GM19397 (cell line): ENCODE results near the gene OLFML1.

Experiments
- ATAC-seq: cut with Tn5 transposase; IDR thresholded peaks from one replicate; pipeline ENCODE4 v1.9.1; 2021; ENCODE audit warnings: mild to moderate bottlenecking, moderate library complexity; ENCODE audit not compliant: unreplicated experiment

Gene OLFML1

DNA sequence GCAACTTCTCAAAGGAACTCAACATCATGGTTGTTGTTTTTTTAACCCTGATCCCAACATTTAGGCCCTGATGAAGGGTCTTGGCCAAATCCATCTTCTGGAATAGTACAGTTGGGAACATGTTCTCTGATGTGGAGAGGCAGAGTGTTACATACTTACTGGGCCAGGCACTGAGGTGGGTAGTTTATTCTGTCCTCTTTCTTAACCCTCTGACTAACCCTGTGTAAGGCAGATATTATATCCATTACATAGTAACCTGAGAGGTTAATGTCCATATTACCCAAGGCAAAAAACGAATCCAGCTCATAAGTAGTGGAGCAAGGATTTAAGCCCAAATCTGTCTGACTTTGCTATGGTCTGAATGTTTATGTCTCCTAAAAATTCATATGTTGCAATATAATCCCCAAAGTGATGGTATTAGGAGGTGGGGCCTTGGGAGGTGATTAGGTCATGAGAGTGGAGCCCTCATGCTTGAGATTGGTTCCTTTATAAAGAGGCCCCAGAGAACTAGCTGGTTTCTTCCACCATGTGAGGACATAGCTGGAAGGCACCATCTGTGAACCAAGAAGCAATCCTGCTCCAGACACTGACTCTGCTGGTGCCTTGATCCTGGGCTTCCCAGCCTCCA is 44.8 kb downstream of the OLFML1 start:
- ATAC-seq: no peak

DNA sequence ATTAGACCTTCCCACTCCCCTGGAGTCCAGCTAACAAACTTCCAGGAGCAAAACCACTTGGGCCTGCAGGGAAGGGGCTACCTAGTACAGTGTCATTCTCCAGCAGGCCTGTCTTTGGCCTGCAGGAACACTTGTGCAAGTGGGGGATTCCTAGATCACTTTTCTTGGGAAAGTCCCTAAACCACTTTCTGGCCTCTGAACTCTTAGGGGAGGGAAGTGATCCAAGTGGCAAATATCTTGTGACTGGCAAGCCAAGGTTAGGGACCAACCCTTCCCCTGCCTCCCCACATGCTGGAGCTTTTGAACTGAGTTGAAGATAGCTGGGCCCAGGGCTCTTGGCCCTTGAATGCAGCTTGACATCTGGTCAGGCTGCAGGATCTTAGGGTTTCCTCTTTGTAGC is 45.7 kb downstream of the OLFML1 start:
- ATAC-seq: peak; percentile 37

DNA sequence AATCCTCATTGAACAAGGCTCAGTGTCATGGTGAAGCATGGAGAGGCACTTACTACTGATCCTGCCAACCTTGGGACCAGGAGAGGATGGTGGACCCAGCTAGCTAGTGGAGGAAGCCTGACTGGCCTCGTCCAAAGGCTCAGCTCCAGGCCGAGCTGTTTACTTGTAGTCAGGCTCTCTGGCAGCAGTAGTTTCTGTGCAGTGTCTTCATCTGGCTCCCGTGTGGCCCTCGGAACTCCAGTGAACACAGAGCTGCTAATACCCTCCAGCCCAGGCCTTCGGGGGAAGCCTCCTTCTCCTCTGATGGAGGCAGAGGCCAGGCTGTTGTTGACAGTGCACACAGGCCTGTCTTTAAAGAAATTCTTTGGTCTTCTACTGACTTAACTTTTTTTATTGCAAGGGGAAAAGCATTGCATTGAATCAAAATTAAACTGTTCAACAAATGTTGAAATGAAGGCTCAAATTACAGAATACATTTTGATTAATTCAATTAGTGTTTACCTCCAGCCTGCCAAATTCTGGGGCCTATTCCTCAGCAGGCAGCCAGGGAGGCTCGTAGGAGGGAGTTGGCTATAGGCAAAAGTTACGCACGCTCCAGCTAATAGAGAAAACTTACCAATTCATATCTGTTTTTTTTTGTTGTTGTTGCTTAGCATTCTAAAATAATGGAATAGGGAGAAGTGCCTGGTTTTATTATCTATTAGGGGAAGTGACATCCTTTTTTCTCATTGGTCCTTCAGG is 47.3 kb downstream of the OLFML1 start:
- no peak for ATAC-seq

DNA sequence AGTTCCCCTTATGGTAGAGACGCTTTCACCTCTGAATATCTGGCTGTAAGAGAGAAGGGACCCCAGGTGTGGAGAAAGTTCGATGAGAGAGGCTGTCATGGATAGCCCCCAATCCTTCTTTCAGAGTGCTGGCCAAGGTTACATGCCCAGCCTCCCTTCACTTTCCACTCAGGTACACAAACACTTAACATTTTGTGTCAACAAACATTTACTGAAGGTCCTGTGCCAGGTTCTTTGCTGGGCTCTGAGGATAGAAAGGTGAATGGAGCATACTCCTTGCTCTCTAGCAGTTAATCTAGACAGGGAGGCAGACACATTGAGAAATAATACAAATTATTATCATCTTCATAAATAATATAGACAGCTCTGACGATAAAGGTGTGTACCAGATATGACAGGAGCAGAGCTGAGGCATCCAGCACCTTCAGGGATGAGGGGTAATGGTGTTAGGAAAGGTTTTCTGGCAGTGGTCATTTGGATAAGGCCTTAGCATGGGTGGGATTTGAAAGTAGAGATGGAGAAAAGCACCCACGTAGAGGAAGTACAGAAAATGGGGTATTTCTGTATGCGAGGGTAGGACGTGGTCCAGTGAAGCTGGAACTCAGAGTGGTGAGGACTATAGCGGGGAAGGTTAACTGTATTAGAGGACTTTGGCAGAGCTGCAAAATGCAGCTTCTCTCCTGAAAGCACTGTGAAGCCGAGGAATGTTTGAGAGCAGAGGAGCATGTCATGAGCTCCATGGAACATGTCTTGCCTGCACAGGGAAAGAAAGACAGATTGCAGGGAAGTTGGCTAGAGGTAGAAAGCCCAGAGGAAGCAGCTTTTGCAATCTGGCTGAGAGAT is 48.1 kb downstream of the OLFML1 start:
- ATAC-seq: no peak

- peak; percentile 44 for ATAC-seq
These were observed 48.7 kb downstream of the OLFML1 start for GRCh38 chr11:7534042-7534378.

DNA sequence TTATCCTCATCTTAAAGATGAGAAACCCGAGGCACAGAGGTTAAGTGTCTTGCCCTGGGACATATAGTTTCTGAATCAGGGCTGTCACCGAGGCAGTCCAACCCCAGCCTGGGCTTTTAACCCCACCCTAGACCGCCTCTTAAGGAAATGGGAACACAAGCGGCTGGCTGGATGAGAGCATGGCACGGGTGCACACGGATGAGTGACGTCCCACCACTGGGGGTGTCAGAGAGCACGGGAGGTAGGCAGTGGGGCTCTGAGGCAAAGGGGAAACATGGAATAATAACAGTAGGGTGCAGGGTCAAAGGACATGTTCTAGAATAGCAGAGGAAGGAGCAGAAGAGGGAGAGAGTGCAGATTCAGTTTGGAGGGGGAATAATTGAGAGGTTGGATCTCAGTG is 50.8 kb downstream of the OLFML1 start:
- ATAC-seq: no peak

DNA sequence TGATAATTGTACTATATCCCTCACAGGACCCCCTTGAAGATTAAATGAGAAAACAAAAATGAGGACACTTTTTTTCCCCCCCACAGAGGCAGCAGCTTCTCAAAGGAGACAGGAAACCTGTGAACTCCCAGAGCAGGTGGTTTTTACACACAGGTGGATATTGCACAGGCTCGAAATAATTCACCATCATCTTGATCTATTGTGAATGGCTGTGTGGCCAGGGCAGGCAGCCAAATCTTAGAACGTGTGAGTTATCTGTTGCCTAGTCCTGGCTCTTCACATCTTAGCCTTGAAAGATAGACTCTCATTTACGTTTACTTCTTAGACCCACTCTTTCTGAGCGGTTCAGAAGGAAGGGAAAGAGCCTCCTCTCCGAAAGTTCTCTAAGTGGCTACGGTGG is 52.0 kb downstream of the OLFML1 start:
- no peak for ATAC-seq

GRCh38 chr11:7538031-7538430 is 52.7 kb downstream of the OLFML1 start:
- ATAC-seq: no peak

DNA sequence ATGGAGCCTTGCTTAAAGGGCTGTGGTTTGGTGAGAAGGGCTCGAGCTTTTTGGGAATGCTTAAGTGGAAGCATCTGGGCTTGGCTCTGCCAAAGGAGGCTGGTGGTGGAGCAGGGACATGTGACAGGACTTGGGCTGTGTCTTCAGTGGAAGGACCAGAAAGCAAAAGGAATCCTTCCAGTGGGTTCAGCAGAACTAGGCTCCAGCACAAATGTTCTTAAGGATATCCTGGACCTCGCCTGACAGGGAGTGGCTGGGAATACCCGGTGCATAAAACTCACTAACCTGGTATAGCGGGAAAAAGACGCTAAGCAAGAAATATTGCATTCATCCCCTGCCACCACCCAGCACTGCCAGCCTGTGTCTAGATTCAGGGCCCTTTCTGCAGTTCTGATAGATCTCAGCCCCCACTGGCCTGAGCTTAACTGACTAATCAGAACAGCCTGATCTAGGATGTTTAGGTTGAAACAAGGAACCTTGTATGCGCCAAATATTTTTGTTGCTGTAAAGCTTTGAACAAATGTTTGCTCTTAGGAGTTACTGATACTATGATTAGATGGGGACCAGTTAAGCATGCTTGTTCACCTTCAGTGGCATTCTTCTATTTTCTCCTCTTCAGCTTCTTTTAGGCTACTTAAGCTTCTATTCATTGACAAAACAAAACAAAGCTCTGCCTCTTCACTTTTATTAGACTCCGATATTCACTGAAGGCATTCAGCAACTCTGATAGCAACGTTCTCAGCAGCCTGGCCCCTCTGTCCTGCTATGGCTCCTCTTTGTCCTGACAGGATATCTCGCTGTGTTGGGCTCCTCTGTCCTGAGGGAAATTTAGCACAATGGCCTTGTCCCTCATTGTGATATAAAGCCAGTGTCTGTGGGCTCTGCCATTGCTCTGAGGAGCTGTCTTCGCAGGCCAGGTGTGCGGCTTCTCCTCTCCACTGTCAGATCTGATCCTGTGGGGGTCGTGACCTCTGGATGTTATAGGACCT is 53.5 kb downstream of the OLFML1 start:
- ATAC-seq: no peak

- no peak for ATAC-seq
These were observed 55.7 kb downstream of the OLFML1 start for GRCh38 chr11:7540830-7541555.

DNA sequence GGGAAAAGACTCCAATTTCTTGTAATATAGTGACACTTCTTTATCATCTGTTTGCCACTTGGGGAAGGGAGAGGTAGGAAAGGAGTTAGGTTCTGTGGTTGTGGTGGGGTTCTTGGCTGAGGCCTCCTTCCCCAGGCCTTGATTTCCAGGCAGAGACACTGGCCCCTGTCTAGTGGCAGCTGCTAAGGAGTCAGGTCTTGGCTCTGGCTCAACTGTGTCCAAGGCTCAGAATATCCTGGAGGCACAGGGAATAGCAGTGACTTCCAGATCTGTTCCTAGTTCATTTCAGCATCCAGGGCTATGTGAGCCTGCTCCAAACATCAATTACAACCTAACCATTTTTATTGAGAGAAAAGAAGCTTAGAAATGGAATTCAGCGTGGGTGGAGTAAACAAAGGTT is 58.0 kb downstream of the OLFML1 start:
- ATAC-seq: no peak

- ATAC-seq: no peak
These were observed 58.7 kb downstream of the OLFML1 start for GRCh38 chr11:7544021-7544420.

- no peak for ATAC-seq
These were observed 60.3 kb downstream of the OLFML1 start for GRCh38 chr11:7545611-7546010.

GRCh38 chr11:7546324-7546791 is 61.1 kb downstream of the OLFML1 start:
- no peak for ATAC-seq

DNA sequence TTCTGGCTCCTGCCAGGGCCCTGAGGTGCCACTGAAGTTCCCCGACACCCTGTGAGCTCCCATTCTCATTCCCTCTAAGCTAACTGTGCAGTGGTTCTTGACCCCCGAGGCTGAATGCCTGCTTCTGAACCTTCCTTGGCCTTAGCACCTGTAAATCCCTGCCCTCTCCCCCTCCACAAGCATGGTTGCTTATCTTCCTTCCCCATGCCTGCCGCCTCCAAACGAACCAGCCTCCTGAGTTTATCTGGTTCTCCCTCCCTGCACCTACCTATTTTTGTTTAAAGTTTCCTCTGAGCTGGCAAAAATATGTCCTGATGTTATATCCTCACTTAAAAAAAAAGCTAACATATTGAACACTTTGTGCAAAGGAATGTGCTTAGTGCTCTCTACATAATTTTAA is 62.4 kb downstream of the OLFML1 start:
- ATAC-seq: no peak

DNA sequence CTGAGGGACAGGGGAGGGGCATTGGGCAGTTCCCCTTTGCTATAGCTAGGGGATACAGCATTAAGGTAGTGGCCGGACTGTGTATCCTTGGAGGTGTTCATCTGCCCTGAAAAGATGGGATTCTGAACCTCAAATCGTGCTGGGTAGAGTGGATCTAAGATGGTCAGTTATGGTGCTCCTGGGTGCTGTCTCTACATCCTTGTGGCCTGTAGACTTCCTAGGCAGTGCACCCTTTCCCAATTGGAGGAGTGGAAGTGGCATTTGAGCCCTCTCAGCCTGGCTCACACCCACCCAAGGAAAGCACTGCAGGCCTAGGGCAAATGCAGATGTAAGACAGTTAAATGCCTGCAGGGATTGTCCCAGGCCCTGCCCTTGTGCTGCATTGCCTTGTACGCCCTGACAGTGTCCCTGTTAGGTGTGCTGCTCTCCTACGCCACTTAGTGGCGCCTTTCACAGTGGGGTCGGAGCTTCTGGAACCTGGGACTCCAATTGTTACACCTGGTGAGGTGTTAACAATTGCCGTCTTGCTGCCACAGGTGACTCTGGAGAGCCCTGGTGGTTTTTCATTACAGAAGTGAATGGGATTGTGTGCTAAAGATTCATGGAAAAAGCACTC is 63.5 kb downstream of the OLFML1 start:
- no peak for ATAC-seq

DNA sequence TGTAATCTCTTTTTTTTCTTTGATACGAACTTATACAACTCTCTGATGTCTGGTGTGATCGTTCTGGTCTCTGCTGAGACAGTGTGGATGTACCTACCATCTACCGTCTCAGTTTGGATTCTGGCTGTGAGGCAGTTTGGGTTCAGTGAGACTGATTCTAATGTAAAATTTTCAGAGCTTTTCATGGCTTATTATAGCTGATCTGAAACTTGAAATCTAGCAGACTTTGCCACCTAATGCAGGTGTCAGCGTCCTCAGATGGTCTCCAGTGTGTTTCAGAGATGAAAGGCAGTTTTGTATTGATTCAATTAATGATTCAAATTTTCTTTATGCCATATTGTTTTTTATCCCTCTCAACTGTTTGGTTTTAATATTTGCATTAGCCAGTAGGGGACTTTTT is 64.4 kb downstream of the OLFML1 start:
- ATAC-seq: no peak

DNA sequence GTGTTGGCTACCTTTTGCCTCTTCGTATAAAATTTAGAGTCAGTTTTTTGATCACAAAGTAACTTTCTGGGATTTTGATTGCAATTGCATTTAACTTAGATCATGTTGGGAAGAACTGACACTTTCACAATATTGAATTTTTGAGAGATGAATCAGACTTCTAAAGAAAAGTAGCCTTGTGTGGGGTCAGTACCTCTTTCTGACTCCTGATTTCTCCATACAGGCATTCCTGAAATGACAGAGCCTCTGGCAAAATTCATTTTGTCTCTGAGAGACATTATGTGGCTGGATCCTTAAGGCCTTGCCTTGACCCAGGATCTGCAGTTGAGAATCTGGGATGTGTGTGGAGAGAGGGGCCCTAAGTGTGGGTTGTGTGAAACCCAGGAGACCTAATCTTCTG is 66.3 kb downstream of the OLFML1 start:
- ATAC-seq: no peak

GRCh38 chr11:7552666-7553065 is 67.4 kb downstream of the OLFML1 start:
- no peak for ATAC-seq
